GM12801 (cell line): ENCODE data around the gene SLC6A3.

Source experiments
- TF ChIP-seq, protein P1 (sequence below): IDR thresholded peaks from one replicate; pipeline ENCODE4 v1.5.1; 2011; ENCODE audit warnings: control low read depth; ENCODE audit not compliant: insufficient read length; ENCODE audit errors: extremely low read depth

SLC6A3 gene

DNA sequence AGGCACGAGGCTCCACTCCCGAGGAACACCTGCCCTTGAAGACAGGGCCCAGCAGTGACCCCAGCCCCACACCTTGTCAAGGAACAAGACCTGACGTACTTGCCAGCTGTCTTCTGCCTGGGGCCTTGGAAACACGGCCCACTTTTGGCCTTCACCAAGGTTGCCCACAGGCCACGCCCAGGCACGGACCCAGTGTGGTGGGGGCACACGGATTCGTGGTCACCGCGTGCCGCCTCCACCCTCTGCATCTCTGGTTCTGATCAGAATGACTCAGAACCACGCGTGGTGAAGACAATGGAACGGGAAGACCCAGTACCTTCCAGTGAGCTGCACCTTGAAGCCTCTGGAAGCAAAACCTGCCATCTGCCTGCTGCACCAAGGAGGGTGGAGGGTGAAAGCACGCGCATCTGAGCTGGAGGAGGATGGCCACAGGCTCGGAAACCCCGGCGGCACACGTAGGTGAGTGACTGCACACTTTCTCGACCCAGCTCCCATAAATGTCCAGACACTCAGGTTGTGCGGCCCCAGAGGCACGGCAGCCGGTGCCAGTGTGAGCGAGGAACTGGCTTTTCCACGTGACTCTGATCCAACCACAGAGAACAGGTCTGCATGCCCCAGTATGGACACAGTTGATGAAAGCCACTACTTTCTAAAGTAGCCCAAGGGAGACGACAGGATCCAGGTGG is 42.0 kb upstream of the SLC6A3 start:
- TF ChIP-seq, protein P1, sequence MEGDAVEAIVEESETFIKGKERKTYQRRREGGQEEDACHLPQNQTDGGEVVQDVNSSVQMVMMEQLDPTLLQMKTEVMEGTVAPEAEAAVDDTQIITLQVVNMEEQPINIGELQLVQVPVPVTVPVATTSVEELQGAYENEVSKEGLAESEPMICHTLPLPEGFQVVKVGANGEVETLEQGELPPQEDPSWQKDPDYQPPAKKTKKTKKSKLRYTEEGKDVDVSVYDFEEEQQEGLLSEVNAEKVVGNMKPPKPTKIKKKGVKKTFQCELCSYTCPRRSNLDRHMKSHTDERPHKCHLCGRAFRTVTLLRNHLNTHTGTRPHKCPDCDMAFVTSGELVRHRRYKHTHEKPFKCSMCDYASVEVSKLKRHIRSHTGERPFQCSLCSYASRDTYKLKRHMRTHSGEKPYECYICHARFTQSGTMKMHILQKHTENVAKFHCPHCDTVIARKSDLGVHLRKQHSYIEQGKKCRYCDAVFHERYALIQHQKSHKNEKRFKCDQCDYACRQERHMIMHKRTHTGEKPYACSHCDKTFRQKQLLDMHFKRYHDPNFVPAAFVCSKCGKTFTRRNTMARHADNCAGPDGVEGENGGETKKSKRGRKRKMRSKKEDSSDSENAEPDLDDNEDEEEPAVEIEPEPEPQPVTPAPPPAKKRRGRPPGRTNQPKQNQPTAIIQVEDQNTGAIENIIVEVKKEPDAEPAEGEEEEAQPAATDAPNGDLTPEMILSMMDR = no peak

GRCh38 chr5:1486271-1486670 is 41.0 kb upstream of the SLC6A3 start:
- TF ChIP-seq, protein P1 = no peak

DNA sequence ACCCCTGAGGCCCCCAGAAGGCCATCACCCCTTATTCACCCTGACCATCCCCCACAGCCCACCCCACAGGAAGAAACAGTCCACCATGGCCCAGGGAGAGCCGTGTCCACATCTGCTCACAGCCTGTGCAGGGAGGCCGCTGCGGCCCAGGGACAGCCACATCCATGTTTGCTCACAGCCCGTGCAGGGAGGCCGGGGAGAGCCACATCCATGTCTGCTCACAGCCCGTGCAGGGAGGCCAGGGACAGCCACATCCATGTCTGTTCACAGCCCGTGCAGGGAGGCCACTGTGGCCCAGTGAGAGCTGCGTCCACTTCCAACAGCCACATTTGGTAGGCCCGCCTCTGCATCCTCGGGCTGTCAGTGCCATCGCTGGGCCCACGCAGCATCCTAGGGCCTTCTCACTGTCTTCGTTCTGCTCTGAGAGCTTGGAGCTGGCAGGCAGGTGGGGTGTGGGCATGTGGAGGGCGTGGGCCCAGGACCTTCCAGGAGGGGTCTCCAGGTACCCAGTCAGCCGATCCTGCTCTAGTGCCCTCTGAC is 40.4 kb upstream of the SLC6A3 start:
- TF ChIP-seq, protein P1 = no peak

- TF ChIP-seq, protein P1 = no peak
Observed at GRCh38 chr5:1484730-1485578, 39.7 kb upstream of the SLC6A3 start.

GRCh38 chr5:1483856-1484729 is 38.9 kb upstream of the SLC6A3 start:
- TF ChIP-seq, protein P1 = no peak

DNA sequence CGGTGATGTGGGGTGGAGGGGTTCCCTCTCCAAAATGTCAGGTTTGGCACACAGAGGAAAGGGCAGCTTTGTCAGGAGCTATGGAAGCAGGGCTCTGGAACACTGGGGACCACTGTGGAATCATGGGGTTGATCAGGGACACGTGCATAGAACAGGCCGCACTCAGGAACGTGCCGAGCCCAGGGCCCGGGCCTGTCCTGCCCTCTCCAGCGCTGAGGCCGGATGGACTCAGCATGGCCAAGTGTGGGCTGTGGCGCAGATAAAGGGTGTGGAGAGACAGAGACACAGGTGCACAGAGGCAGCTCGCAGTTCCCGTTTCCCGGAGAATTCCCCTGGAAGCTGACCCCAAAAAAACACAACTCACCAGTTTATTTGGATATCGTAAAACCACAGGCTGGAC is 37.8 kb upstream of the SLC6A3 start:
- TF ChIP-seq, protein P1 = no peak

- TF ChIP-seq, protein P1 = no peak
Observed at GRCh38 chr5:1481959-1482331, 36.7 kb upstream of the SLC6A3 start.
